Activated CD8-positive, alpha-beta memory T cell treated with anti-CD3 and anti-CD28 coated beads for 4 hours (primary cell): ENCODE results near the gene FFAR3.
"Not testable (repeated sequence)": the region's sequence is repeated elsewhere in the genome, so short reads cannot be mapped to it uniquely, and the experiment has no call there.

ENCODE experiments used
- DNase-seq, 2 donors: peaks; one replicate each; pipeline ENCODE4 v3.0.0-alpha.2; 2020; ENCODE audit warnings: low read depth in 2 of 2

FFAR3 gene

GRCh38 chr19:35377656-35378055, 19.4 kb downstream of the FFAR3 start:
- no peak for DNase-seq

GRCh38 chr19:35378356-35378755, 20.1 kb downstream of the FFAR3 start:
- no peak for DNase-seq

GRCh38 chr19:35379545-35379944, 21.3 kb downstream of the FFAR3 start:
- DNase-seq: not testable (repeated sequence)

DNA sequence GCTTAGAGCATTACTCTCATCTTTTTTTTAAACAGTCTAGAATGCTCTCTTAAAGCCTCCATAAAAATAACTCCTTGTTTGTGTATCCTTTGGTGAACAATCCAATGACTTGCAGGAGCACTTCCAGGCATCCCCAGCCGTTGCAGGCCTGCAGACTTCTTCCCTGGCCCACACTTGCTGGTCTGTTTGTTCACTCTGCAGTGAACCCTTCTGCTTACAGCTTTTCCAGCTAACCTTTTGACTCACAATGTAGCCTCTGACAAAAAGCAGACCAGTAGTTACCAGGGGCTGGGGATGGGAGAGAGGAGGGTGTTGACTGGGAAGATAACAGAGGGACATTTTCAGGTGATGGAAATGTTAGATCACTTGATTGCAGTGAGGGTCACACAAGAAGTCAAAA, 21.7 kb downstream of the FFAR3 start:
- DNase-seq: no peak

- no peak for DNase-seq
Measured at GRCh38 chr19:35380450-35381124, 22.3 kb downstream of the FFAR3 start.

DNA sequence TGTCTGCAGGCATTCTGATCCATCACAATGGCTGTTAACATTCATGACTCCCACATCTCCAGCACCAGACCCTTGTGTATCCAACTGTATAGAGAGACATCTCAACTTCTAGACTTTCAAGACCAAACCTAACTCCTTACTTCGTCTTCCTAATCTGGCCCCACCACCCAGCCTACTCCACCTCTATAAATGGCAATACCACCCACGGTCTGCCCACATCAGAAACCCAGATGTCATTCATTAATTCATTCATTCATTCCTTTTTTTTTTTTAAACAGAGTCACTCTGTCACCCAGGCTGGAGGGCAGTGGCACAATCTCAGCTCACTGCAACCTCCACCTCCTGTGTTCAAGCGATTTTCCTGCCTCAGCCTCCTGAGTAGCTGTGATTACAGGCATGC, 23.1 kb downstream of the FFAR3 start:
- no peak for DNase-seq

DNA sequence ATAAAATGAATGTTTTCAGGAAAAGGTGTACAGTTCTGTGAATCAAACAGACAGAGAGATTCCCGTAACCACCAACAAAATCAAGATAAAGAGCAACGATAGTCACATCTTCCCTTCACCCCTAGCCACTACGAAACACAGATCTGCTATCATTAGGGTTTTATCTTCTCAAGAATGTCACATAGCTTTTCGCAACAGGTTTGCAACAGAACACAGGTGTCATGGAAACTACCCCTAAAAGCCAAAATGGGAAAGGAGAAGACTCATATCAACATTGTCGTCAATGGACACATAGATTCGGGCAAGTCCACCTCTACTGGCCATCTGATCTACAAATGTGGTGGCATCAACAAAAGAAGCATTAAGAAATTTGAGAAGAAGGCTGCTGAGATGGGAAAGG, 23.7 kb downstream of the FFAR3 start:
- no peak for DNase-seq

DNA sequence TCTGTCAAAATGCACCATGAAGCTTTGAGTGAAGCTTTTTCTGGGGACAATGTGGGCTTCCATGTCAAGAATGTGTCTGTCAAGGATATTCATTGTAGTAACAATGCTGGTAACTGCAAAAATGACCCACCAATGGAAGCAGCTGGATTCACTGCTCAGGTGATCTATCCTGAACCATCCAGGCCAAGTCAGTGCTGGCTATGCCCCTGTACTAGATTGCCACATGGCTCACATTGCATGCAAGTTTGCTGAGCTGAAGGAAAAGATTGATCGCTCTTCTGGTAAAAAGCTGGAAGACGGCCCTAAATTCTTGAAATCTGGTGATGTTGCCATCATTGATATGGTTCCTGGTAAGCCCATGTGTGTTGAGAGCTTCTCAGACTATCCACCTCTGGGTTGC, 25.3 kb downstream of the FFAR3 start:
- DNase-seq: no peak

DNA sequence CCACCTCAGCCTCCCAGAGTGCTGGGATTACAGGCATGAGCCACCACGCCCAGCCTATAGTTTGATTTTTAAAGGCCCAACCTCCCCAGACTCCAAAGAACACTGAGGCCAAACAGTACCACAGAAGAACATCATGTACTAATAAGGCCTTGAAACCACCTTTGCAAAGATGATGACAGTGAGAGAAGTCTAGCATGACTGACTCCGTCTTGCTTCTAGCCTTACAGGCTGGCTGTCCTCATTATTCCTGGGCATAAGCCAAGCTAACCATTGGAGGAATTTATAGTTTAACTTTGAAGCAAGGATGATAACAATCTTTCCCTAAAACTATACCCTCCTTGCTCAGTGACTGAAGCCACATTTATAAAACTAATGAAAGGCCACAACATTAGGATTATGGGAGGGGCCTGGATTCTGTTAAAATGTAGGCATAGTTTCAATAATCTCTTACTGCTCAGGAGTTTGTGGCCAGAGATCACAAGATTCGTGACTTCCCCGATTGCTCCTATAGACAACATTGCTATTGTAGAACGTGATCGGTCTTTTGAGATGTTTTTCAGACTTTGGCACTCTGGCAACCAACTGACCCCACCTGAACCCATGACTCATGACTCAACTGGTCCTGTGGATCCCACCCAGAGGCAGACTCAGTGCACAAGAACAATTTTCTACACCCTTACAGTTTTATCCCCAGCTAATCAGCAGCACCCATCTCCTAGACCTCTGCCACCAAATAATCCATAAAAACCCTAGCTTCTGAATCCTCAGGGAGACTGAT, 30.2 kb downstream of the FFAR3 start:
- no peak for DNase-seq

- DNase-seq: no peak
Measured at GRCh38 chr19:35389192-35389861, 31.1 kb downstream of the FFAR3 start.

DNA sequence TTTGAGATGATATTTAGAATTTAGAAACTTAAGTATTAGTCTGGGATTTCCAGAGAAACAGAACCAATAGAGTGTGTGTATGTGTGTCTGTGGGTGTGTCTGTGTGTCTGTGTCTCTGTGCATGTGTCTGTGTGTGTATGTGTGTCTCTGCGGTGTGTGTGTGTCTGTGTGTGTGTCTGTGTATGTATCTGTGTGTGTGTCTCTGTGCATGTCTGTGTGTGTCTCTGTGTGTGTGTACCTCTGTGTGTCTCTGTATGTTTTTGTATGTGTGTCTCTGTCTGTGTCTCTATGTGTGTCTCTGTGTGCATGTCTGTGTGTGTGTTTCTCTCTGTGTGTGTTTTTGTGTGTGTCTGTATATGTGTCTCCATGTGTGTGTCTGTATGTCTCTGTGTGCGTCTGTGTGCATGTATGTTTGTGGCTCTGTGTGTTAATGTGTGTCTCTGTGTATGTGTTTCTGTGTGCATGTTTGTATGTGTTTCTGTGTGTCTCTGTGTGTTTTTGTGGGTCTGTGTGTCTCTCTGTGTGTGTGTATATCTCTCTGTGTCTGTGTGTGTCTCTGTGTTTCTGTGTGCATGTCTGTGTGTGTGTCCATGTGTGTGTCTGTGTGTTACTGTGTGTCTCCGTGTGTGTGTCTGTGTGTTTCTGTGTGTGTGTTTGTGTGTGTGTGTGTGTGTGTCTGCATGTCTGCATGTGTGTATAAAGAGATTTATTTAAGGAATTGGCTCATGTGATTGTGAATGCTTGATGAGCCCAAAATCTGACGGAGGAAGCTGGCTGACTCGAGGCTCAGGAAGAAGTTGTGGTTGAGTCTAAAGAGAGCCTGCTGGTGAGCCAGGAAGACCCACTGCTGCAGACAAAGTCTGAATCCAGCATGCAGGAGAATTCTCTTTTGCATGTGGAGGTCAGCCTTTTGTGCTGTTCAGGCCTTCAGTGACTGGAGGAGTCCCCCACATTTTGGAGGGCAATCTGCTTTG, 34.8 kb downstream of the FFAR3 start:
- no peak for DNase-seq

- DNase-seq: no peak
Measured at GRCh38 chr19:35395382-35396199, 37.3 kb downstream of the FFAR3 start.

DNA sequence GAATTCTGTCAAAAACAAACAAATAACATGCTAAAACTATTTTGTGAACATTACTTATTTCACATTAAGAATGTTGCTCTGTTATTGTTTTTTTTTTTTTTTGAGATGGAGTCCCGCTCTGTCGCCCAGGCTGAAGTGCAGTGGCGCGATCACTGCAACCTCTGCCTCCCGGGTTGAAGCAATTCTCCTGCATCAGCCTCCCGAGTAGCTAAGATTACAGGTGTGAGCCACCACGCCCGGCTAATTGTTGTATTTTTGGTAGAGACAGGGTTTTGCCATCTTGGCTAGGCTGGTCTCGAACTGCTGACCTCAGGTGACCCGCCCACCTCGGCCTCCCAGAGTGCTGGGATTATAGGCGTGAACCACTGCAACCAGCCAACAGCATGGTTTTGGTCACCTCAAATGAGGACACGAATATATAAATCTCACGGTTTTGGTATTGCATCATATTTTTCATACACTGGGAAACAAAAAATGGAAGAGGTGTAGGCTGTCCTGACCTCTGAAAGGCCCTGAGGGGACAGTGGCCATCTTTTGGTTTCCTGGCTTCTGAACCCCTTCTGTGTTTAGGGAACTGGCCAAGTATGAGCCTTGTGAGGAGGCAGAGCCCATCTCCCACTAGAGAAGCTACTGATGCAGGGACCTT, 38.1 kb downstream of the FFAR3 start:
- DNase-seq: no peak

GRCh38 chr19:35397064-35397463, 38.8 kb downstream of the FFAR3 start:
- DNase-seq: no peak

DNA sequence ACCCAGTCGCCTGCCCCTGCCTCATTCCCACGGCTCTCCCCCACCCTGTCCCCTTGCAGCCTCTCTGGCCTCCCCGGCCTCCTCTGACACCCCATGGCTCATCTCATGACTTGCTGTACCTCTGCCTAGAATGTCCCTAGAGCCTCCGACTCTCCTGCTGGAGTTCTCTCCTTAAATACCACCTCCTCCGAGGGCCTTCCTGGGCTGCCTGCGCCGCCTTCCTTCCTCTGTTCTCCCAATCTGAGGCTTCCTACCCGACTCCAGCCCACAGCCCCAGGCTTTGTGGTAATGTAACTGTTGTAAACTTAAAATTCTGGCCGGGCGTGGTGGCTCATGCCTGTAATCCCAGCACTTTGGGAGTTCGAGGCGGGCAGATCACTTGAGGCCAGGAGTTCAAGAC, 40.3 kb downstream of the FFAR3 start:
- no peak for DNase-seq

GRCh38 chr19:35399231-35399630, 41.0 kb downstream of the FFAR3 start:
- DNase-seq: no peak

GRCh38 chr19:35399948-35400772, 41.9 kb downstream of the FFAR3 start:
- no peak for DNase-seq

DNA sequence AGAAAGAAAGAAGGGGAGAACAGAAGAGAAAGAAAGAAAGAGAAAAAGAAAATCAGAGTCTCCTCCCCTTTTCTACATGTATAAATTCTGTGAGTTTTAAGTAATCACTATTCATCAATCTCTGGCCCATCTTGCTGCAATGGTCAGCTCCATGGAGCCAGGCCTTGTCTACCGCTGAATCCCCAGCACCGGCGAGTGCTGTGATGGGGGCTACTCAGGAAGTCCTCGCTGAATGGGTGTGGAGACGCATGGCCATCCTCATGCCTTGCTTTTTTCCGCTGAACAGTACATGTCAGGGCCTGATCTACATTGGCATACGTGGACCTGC, 42.5 kb downstream of the FFAR3 start:
- no peak for DNase-seq

- DNase-seq: not testable (repeated sequence)
Measured at GRCh38 chr19:35401416-35401815, 43.2 kb downstream of the FFAR3 start.
